SK-N-SH (cell line): ENCODE measurements around the gene NLGN3.

ENCODE experiments used
- CHD2 ChIP-seq: fragments of 150-350 bp; IDR thresholded peaks from 2 replicates; pipeline ENCODE4 v1.6.1; 2018; ENCODE audit warnings: low read length; ENCODE audit not compliant: partially characterized antibody
- GABPA ChIP-seq: IDR thresholded peaks from 2 replicates; pipeline ENCODE4 v1.4.0; 2012; ENCODE audit warnings: low read depth, mild to moderate bottlenecking
- MEF2A ChIP-seq: IDR thresholded peaks from 2 replicates; pipeline ENCODE4 v1.4.0; 2012; ENCODE audit warnings: low read depth, borderline replicate concordance
- RCOR1 ChIP-seq: fragments of 150-350 bp; IDR thresholded peaks from 2 replicates; pipeline ENCODE4 v1.6.1; 2017; ENCODE audit warnings: antibody characterized with exemption, low read length
- TAF1 ChIP-seq: IDR thresholded peaks from 2 replicates; pipeline ENCODE4 v1.6.1; 2012; ENCODE audit warnings: low read depth, mild to moderate bottlenecking, low read length, moderate library complexity, borderline replicate concordance
- TF ChIP-seq, protein P1 (sequence below): fragments of 200-600 bp; sonication (generic); IDR thresholded peaks from 2 replicates; pipeline ENCODE4 v1.6.1; 2017; ENCODE audit warnings: antibody characterized with exemption, mild to moderate bottlenecking, moderate library complexity
- TF ChIP-seq, protein P2 (sequence below): IDR thresholded peaks from 2 replicates; pipeline ENCODE4 v1.4.0; 2012; ENCODE audit warnings: low read depth, borderline replicate concordance

DNA sequence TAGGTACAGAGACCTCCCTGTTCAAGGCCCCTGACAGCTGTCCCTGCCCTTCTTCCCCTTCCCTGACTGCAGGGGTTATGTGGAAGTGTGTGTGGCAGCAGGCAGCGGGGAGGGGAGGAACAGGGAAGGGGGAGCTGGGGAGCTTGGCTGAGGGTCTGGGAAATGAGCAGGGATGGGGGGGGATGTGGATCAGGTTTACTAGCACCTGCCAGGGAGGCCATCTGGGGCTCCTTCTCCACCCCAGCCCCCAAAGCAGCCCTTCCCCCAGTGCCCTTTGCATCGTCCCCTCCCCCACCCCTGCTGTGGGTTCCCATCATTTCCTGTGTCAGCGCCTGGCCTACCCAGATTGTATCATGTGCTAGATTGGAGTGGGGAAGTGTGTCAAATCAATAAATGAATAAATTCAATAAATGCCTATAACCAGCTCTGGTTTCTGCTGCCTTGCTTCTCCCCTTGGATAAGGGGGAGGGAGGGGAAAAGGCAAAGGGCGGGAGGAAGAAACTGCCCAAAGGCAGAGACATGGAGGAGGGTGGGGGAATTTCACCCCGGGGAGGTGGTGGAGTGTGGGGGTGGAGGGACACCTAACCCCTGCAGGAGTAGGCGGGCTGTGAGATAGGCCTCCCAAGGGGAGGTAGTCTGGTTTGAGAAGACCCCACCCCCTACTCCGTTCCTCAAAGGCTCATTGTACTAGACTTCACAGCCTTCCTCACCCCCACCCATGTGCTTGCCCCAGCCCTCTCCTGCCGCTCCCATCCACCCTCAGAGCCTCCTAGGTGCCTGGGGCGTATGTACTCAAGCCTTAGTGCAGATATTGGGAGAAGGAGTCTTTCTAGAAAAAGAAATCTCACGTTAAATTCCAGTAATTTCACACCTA lies 41.3 kb upstream of the NLGN3 start:
- TF ChIP-seq, protein P1, sequence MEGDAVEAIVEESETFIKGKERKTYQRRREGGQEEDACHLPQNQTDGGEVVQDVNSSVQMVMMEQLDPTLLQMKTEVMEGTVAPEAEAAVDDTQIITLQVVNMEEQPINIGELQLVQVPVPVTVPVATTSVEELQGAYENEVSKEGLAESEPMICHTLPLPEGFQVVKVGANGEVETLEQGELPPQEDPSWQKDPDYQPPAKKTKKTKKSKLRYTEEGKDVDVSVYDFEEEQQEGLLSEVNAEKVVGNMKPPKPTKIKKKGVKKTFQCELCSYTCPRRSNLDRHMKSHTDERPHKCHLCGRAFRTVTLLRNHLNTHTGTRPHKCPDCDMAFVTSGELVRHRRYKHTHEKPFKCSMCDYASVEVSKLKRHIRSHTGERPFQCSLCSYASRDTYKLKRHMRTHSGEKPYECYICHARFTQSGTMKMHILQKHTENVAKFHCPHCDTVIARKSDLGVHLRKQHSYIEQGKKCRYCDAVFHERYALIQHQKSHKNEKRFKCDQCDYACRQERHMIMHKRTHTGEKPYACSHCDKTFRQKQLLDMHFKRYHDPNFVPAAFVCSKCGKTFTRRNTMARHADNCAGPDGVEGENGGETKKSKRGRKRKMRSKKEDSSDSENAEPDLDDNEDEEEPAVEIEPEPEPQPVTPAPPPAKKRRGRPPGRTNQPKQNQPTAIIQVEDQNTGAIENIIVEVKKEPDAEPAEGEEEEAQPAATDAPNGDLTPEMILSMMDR = no peak
- TF ChIP-seq GABPA = no peak
- TF ChIP-seq TAF1 = no peak
- TF ChIP-seq, protein P2, sequence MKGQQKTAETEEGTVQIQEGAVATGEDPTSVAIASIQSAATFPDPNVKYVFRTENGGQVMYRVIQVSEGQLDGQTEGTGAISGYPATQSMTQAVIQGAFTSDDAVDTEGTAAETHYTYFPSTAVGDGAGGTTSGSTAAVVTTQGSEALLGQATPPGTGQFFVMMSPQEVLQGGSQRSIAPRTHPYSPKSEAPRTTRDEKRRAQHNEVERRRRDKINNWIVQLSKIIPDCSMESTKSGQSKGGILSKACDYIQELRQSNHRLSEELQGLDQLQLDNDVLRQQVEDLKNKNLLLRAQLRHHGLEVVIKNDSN = no peak
- peak; percentile 92 for TF ChIP-seq CHD2
- no peak; the same call in 1 of the 2 replicates for TF ChIP-seq RCOR1
- no peak for TF ChIP-seq MEF2A
